HG03565 (cell line): Measurements from ENCODE around the gene PRDM1.
"Not testable (repeated sequence)": the region's sequence is repeated elsewhere in the genome, so short reads cannot be mapped to it uniquely, and the experiment has no call there.

ENCODE experiments used
- ATAC-seq: cut with Tn5 transposase; IDR thresholded peaks from one replicate; pipeline ENCODE4 v1.9.1; 2021; ENCODE audit warnings: mild to moderate bottlenecking, moderate library complexity; ENCODE audit not compliant: unreplicated experiment

The PRDM1 gene

DNA sequence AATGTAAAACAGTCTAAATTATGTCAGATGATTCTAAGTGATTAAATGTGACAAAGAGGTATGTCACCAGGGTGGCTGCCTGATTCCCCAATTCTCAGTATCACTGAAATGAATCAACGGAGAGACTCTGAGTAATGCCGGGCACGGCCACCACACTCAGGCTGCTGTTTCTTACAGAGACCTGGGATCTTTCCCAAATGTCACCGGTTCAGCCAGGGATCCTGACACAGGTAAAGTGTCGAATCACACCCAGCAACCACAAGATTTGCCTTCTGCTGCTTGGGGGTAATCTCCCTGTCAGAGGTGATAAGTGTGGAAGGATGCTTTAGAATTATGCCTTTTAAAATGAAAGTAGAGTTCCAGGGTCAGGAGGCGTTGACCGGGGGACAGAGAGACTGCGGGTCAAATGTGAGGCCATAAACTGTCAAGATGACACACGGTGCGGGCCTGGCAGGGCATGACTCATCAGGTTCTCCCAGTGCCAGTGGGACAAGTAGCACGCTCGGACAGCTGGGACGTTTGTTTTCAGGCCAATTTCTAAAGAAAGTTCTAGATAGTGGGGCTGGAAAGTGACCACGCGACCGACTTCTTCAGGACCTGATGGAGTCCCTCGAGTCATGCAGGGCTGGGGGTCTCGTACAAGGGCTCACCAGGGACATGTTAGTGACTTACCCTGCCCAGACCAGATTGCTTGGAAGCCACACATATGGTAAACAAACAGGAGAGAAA lies 48.9 kb downstream of the PRDM1 start:
- no peak for ATAC-seq

DNA sequence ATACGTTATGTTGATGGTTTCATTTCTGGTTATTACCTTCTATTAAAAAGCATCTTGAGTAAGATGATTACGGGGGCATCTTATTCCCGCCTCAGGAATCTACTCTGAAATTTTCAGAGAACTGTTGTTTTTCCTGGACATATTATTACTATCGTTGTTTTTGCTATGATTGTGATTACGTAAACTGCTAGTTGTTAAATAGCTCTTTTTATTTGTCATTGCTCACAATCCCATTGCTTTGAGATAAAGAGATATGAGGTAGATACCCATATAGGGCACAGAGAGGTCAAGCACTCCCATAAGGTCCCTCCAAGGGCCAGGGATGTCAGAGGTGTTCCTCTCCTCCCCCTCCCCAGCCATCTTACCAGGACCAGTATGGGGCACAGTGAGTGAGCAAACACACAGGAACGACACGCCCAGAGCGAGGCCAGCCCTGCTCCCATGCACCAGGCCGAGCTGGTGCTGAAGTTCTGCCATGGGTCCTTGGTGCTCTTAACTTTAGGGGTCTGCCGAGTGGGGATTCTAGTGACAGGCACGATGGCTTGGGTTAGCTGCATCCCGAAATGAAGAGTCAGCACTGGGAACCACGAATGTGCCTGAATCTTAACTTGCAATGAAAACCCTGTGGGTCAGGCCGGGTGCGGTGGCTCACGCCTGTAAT lies 49.9 kb downstream of the PRDM1 start:
- no peak for ATAC-seq

DNA sequence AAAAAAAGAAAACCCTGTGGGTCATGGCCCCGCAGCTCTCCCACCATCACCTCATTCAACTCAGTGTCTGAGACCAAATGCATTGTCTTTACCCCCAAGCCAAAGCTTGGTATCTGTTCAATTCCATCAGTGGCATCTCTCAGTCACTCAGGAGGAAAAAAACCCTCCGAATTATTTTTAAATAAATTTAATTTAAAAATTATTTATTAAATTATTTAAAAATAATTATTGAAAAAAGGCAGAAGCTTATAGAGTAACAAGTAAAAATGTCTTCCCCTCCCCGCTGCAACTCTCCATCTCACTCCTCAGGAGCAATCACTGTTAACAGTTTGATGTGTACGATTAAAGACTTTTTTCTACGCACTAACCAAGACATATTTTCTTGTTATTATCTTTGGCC lies 50.7 kb downstream of the PRDM1 start:
- ATAC-seq: no peak

DNA sequence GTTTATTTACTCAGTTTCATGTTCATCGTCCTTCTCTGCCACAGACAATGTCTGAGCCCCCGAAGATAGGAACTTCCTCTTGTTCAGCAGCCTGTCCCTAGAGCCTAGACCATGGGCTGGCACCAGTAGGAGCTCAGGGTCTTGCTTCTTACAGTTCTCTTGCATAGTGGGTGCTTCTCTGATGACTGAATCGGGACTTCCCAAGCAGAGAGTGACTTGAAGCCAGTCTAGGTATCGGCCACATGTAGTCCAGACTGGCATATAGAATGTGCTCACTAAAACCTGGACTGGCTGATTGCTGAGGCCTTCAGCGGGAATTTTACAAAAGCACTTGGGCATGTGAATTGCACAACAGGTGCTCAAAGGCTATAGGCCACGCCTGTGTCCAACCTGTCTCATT lies 52.0 kb downstream of the PRDM1 start:
- ATAC-seq: no peak

DNA sequence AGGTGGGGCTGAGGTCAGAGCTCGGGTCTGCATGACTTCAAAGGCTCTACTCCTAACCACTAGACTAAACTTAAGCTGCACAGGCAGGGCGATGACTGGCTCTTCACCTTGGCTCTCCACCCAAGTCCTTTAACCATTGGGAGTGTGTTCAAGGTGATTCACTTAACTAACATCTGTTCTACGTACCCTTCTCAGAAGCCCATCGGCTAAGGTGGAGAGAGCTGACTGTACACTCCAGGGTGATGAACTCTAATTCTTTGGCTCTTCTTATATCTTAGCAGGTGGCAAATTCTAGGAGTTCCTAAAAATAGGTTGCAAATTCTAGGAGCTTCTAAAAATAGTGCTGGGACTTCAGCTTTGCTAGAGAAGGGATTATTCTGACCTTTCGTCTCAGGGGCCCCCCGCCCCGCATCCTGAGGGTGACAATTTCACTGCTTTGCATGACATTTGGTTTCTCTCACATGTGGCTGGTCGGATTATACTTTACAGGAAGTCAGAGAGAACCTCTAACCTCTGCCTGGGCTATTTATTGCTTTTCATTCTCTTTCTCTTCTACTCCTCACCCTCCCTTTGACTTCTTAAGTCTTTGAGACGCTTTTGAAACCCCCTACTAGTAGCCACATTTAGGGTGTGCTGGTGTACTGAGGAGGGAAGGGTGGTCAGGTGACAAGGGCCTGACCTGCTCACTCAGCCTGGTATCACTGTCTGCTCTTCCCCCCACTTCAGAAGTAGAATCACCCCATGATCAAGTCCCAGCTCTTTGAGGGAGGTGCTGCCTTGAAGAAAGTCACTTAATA lies 55.5 kb downstream of the PRDM1 start:
- peak; percentile 72 for ATAC-seq

DNA sequence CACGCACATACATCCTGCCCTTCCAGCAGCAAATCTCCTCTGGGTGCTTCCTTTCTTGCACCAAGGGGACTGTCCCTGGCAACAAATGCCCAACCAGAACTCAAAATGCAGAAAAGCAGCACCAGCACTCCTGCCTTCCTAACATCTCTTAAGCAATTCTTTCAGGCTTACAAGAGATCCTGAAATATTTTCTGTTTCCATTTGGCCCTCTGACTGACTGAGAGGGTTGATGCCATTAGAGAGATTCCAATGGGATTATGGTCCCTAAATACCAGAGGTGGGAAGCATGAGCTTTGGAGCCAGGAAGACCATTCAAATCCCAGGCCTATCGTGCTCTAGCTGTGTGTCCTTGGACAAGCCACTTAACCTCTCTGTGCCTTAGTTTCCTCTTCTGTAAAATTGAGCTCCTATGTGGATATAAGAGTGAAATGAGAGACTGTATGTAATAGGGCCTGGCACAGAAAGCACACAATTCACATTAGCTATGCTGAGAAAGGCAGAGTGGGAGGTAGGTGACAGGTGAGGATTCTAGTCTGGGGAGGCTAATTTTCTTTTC lies 56.8 kb downstream of the PRDM1 start:
- no peak for ATAC-seq

DNA sequence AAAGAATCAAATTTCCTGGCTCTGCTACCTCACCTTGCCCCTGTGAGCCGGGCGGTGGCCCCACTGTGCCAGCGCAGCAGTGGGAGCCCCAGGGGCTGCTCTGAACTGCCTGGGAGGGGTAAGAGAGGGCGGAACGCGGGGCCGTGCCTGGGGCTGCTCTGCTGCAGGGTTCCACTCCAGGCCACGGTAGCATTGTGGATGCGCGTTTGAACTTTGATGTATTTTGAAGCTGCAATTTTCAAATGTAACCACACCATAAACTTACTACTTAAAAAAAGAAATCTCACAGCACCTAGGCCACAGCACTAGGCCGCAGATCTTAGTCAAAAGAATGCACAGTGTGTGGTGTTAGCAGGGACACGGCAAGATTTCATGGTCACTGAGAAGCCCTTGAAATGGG lies 57.5 kb downstream of the PRDM1 start:
- ATAC-seq: no peak

DNA sequence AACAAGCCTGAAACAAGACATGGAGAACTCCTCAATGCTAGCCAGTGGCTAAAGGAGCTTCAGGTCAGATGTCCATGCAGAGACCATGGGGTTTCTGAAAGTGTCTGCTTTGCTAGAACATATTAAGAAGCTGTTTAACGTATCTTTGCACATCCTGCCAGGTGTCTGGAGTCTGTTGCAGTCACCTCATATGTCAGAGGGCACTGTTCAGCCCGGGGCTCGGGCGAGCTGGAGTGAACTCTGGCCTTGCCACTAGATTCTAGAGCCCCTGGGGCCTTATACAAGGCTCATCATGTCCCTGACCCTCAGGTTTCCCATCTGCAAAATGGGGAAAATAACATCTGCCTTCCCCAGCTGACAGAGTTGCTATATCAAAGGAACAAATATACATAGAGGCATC lies 59.0 kb downstream of the PRDM1 start:
- ATAC-seq: no peak

DNA sequence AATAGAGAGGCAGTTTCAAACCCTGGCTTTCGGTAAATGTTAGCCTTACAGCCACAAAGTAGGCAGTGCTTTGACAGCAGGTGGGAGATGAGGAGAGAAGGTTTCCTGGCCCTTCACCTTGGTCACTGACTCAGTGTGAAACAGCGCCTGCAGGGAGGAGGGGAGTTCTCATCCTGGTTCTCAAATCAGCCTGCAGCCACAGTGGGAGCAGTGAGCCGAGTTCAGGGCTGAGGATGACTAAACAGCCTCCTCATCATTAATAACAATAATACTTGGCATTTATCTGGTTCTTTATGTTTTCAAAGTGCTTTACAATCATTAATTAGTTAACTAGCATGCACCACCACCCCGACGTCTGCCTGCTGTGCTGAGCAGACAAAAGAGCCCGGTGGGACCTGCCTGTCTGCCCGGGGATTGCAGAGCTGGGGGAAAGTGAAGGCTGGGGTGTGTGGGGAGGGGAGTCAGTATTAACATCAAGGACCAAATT lies 59.6 kb downstream of the PRDM1 start:
- ATAC-seq: no peak

DNA sequence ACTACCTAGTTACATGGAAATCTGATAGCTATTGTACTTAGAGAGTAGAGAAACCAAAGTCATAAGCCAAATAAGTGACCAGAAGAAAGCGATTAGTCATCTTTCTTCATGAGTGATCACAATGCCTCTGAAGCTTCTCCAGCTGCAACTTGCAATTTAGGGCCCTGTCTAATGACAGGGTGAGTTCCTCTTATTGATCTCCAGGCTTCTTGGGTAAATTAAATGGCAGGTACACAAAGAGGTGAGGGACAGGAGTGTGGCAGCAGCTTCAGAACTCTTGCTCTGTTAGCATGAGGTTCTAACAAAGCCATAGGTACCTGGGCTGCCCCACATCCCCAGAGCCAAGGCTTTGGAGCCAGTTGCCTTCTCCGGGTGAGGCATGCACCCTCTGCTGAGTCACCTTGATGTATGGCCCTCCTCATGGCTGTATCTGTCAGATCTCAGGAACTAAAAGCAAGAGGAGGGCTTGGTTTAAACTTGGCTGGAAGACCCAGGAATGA lies 60.8 kb downstream of the PRDM1 start:
- peak; percentile 41 for ATAC-seq

DNA sequence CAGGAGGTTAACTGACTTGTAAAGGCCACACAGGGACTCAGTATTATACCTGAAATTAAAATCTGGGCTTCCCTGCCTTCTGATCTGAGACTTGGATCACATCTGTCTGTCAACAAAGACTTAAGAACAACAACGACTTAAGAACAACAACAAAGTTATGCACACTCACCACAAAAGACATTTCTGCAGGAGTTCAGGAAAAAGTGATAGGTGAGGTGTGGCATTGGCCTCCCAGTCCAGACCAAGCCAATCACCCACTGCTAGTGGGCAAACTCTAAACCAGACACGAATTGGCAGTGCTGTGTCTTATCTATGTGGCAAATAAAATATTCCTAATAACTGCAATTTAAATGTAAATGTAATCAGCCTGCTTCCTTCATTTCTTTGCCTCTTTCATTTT lies 61.3 kb downstream of the PRDM1 start:
- no peak for ATAC-seq

DNA sequence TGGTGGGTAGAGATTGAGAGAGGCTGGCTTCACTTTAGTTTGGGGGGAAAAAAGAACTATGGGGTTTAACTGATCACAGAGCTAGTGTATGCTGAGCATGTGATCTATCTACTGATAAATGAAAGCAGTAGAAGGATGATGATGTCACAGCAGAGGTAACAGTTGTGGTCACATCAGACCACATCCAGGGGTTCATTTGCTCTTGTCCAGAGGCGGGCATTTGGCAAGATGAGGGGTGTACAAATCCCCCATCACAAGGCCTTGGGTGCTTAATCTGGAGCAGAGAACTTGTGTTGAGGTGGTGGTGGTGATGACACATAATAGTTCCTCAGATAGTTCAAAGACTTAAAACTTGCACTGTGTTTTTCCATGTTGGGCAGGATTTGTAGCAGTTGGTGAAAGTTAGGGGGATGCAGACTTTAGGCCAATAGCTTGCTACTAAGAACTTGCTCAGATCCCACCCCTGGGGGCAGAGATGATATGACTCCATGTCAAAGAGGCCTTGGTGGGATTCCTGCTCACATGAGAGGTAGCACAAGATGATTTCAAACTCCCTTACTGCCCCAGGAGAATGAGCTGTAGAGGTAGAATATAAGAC lies 63.4 kb downstream of the PRDM1 start:
- no peak for ATAC-seq

DNA sequence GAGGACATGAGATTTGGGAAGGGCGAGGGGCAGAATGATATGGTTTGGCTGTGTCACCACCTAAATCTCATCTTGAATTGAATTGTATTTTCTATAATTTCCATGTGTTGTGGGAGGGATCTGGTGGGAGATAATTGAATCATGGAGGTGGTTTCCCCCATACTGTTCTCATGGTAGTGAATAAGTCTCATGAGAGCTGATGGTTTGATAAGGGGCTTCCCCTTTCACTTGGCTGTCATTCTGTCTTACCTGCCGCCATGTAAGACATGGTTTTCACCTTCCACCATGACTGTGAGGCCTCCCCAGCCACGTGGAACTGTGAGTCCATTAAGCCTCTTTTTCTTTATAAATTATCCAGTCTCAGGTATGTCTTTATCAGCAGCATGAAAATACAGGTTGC lies 66.3 kb downstream of the PRDM1 start:
- ATAC-seq: not testable (repeated sequence)

DNA sequence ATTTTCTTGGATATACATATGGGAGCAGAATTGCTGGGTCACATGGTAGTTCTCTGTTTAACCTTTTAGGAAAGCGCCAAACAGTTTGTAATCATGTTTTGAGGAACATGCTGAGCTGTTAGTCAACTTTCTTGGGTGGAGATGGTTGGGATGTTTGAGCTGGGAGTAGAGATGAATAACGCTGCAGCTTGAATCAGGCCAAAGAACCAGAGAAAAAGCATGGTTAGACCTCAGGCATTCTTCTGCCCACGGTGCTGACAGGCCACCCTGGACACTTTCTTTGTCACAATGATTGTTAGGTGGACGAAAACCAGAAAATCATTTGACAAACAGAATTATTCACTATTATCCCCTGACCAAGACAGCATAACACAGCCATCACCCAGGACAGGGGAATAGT lies 66.8 kb downstream of the PRDM1 start:
- ATAC-seq: no peak

DNA sequence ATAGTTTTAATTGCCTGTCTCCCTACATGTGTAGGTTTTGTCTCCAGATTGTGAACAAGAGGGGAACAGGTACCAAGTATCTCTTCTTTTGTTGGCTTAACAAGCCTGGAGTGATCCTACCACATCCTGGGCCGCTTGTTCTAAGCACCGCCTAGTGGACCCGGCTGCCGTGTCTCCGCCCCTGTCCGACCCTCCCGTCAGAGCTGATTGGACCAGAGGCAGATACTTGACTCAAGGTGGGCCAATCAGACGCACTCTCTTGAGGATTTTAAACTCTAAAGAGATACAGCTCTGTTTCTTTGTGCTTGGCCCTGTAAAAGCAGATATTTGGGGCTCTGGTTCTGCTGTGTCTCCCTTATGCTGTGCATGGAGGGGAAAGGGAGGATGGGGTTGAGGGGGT lies 68.2 kb downstream of the PRDM1 start:
- ATAC-seq: no peak

DNA sequence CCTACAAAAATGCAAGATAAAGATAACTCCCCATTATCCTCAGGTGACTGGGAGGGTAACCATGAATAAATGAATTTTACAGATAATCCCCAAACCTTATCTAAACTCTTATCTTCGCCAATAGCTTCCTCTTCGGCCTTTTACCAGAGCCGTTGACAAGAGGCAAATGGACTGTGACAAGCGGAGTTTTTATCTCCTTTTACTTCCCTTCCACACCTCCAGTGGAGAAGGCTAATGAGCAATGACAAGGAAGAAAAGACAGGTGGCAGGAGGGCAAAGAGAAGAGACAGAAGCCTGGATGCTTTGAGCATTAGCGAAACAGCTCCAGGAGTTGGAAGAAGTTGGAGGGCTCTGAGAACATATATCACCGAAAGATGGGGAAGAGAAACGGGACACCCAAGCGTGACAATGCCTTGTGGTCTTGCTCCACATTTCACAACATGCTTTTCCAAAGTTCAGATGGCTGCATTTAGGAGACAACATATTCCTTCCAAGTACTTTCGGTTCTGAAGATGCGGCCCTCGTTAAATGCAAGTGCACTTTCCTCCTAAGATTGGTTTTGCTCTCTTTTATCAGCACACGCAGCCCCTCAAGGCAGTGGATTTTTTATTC lies 69.2 kb downstream of the PRDM1 start:
- ATAC-seq: no peak

DNA sequence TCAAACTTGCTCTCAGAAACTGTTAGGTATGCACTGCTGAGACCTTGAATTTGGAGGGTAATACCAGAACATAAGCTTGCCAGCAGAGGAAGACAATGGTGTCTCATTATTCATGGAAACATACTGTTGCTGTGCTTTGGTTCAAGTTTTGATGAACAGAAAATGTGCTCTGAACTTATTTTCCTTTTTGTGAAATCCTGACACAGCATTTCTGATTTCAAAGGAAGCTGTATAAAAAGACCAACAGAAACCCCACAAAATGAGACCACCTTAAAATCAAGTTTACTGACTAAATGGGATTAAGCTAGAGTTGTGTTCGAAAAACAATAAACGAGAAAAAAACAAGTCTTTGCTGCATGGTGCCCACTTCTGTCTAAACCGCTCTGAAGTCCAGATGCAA lies 70.3 kb downstream of the PRDM1 start:
- no peak for ATAC-seq

DNA sequence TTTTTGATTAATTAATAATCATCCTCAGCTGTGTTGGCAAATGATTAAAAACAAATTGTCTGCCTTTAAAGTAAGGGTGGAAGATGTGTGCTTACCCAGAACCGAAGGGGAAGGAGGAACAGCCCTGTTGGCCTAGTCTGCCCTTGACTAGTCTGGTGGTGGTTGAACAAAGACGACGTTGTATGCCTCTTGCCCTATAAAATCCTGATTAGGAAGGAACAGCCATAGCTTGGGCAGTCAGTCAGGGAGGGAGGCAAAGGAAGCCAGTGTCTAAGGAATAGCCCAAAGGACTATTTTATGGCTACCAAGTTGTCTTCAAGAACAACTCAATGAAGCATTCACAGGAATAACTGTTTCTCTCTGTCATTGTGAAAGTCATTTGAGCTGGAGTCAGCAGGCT lies 70.7 kb downstream of the PRDM1 start:
- ATAC-seq: no peak

DNA sequence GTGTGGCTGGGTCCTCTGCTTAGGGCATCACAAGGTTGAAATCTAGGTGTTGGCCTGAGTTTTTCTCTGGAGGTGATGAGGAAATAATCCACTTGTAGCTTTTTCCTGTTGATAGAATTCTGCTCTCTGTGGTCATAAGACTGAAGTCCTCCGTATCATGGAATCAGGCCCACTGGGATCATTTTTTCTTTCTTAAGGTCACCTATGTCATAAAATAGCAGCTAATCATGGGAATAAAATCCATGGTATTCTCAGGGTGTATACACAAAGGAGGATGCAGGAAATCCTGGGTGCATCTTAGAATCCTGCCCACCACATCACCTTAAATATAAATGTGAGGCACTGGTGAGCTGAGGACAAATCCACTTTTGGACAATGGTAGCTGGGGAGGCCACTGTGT lies 72.7 kb downstream of the PRDM1 start:
- ATAC-seq: no peak
